ENCODE results near the gene COBLL1.
"Not testable (repeated sequence)": the region's sequence is repeated elsewhere in the genome, so short reads cannot be mapped to it uniquely, and the experiment has no call there.

Gene COBLL1

GRCh38 chr2:164747783-164748433 lies 93.7 kb downstream of the COBLL1 start:
- no peak for DNase-seq

- DNase-seq: no peak
These were observed 94.5 kb downstream of the COBLL1 start for GRCh38 chr2:164747140-164747539.

- DNase-seq: no peak
These were observed 94.9 kb downstream of the COBLL1 start for GRCh38 chr2:164746713-164747112.

GRCh38 chr2:164745012-164745797 lies 96.4 kb downstream of the COBLL1 start:
- no peak for DNase-seq

GRCh38 chr2:164742738-164743317 lies 98.8 kb downstream of the COBLL1 start:
- no peak for DNase-seq

- DNase-seq: no peak
These were observed 101.7 kb downstream of the COBLL1 start for GRCh38 chr2:164739966-164740365.

- peak; percentile 30 for DNase-seq
These were observed 104.0 kb downstream of the COBLL1 start for GRCh38 chr2:164737612-164738081.

- DNase-seq: no peak
These were observed 106.2 kb downstream of the COBLL1 start for GRCh38 chr2:164735309-164735919.

- DNase-seq: no peak
These were observed 107.4 kb downstream of the COBLL1 start for GRCh38 chr2:164734196-164734595.

GRCh38 chr2:164725542-164725941 lies 116.1 kb downstream of the COBLL1 start:
- DNase-seq: no peak

GRCh38 chr2:164722616-164723338 lies 118.8 kb downstream of the COBLL1 start:
- no peak for DNase-seq

- no peak for DNase-seq
These were observed 120.2 kb downstream of the COBLL1 start for GRCh38 chr2:164721430-164721829.

GRCh38 chr2:164719996-164720941 lies 121.4 kb downstream of the COBLL1 start:
- DNase-seq: no peak

GRCh38 chr2:164717000-164717803 lies 124.4 kb downstream of the COBLL1 start:
- no peak for DNase-seq

GRCh38 chr2:164714471-164714870 lies 127.2 kb downstream of the COBLL1 start:
- no peak for DNase-seq

- DNase-seq: no peak
These were observed 129.9 kb downstream of the COBLL1 start for GRCh38 chr2:164711766-164712138.

GRCh38 chr2:164710837-164711765 lies 130.5 kb downstream of the COBLL1 start:
- no peak for DNase-seq

GRCh38 chr2:164710252-164710836 lies 131.3 kb downstream of the COBLL1 start:
- not testable (repeated sequence) for DNase-seq

- DNase-seq: no peak
These were observed 135.1 kb downstream of the COBLL1 start for GRCh38 chr2:164706522-164706921.
